ENCODE measurements around the gene CALML5.

GRCh38 chr10:5450605-5451384, 48.6 kb downstream of the CALML5 start:
- no peak for TF ChIP-seq CTCF (conservative IDR thresholded peaks at IDR 0.05 in 1 of 2, IDR thresholded peaks at IDR 0.05 in 1 of 2; ENCODE audit: low read depth in 1 of 2, low read length in 2 of 2)
- no peak for TF ChIP-seq EZH2 (IDR thresholded peaks at IDR 0.05; ENCODE audit: low read length, missing control alignments)
